LNCaP clone FGC (cell line): Measurements from ENCODE around the gene NANOS3.
"Not testable (repeated sequence)": the region's sequence is repeated elsewhere in the genome, so short reads cannot be mapped to it uniquely, and the experiment has no call there.

ENCODE experiments used
- DNase-seq: peaks from one replicate; pipeline ENCODE4 v3.0.0-alpha.2; 2011; ENCODE audit warnings: low read depth
- H3K4me3 ChIP-seq: 2 replicates; pipeline ENCODE4 v1.5.1; 2011; ENCODE audit warnings: mild to moderate bottlenecking, low read depth, low read length, control low read depth
- CTCF ChIP-seq: IDR thresholded peaks from 2 replicates; pipeline ENCODE4 v1.5.1; 2012; ENCODE audit warnings: mild to moderate bottlenecking; ENCODE audit not compliant: control insufficient read depth, insufficient read depth; ENCODE audit errors: extremely low read depth

NANOS3 gene

DNA sequence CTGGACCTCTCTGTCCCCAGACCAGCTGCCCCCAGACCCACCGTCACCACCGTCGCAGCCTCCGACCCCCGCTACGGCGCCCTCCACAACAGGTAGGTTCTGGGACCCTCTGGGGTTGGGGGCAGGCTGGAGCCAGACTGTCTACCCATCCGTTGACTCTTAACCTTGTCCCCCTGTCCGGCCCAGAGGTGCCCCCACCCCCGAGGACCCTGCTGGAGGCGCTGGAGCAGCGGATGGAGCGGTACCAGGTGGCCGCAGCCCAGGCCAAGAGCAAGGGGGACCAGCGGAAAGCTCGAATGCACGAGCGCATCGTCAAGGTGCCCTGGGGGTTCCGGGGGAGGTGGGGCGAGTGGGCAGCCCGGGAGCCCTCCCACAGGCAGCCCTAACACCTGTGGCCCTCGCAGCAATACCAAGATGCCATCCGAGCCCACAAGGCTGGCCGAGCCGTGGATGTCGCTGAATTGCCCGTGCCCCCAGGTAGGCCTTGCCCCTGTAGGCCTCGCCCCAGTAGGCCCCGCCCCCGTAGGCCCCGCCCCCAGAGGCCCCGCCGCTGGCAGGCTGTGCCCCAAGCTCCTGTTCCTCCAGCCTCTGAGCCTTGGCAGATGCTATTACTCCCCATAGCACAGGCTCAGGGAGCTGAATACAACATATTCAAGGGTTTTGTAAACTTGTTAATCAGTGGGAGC, 41.9 kb downstream of the NANOS3 start:
- no peak overlapping the region for H3K4me3 ChIP-seq
- TF ChIP-seq CTCF: no peak
- DNase-seq: no peak

DNA sequence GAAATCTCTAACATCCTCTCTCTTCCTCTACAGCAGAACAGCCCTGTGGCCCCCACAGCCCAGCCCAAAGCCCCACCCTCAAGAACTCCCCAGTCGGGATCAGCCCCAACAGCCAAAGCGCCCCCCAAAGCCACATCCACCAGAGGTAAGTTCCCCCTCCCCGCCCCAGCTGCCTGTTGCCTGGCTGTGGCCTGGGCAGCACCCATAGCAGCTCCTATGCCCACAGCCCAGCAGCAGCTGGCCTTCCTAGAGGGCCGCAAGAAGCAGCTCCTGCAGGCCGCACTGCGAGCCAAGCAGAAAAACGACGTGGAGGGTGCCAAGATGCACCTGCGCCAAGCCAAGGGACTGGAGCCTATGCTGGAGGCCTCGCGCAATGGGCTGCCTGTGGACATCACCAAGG, 43.6 kb downstream of the NANOS3 start:
- no peak for DNase-seq
- TF ChIP-seq CTCF: no peak

GRCh38 chr19:13920940-13921747, 44.2 kb downstream of the NANOS3 start:
- DNase-seq: no peak
- no peak for TF ChIP-seq CTCF

More for the DNA sequence above, 43.6 kb downstream of the NANOS3 start:
- H3K4me3 ChIP-seq: no peak overlapping the region

DNA sequence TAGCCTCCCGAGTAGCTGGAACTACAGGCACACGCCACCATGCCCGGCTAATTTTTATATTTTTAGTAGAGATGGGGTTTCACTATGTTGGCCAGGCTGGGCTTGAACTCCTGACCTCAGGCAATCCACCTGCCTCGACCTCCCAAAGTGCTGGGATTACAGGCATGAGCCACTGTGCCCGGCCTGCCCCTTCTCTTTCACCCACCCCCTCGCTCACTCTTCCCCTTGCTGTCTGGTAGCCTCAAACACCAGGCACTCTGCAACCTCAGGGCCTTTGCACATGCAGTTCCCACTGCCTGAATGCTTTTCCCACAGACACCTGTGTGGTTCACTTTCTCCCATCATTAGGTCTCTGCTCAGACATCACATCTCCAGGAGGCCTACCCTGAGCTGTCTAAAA, 45.2 kb downstream of the NANOS3 start:
- DNase-seq, H3K4me3 ChIP-seq: not testable (repeated sequence)

More at GRCh38 chr19:13920940-13921747, 44.2 kb downstream of the NANOS3 start:
- no peak overlapping the region for H3K4me3 ChIP-seq

- TF ChIP-seq CTCF: no peak
- no peak overlapping the region for H3K4me3 ChIP-seq
- DNase-seq: no peak
Observed at GRCh38 chr19:13923194-13923987, 46.5 kb downstream of the NANOS3 start.

- TF ChIP-seq CTCF: no peak
- DNase-seq: no peak
- no peak overlapping the region for H3K4me3 ChIP-seq
Observed at GRCh38 chr19:13926010-13926409, 49.1 kb downstream of the NANOS3 start.

DNA sequence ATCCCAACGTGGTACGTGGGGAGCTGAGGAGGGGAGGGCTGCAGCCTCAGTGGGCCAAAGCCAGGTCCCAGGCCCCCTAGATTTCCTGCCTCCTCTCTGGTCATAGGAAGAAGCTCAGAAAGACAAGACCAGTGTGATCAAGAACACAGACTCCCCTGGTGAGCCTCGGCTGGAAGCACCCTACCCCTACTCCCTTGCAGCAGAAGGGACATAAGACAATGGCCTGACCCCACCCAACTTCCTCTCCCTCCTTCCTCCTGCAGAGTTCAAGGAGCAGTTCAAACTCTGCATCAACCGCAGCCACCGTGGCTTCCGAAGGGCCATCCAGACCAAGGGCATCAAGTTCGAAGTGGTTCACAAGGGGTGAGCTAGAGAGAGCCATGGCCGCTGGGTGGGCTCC, 49.8 kb downstream of the NANOS3 start:
- DNase-seq: no peak
- no peak for TF ChIP-seq CTCF
- no peak overlapping the region for H3K4me3 ChIP-seq
